Cardiac fibroblast (primary cell): ENCODE measurements around the gene CTSD.

ENCODE experiments used
- DNase-seq, 2 donors: peaks; one replicate each; pipeline versions ENCODE4 v3.0.0 to v3.0.0-alpha.2; 2010; ENCODE audit warnings: low read depth in 2 of 2
- H3K4me3 ChIP-seq, 2 donors: replicated peaks in 1 of 2; 1 replicate in 1 of 2; 2 replicates in 1 of 2; pipeline ENCODE4 v1.5.1; 2011; ENCODE audit warnings: low read depth in 2 of 2, low read length in 2 of 2, mild to moderate bottlenecking in 2 of 2, moderate library complexity in 1 of 2
- TF ChIP-seq, protein P1 (sequence below): IDR thresholded peaks from one replicate; pipeline ENCODE4 v1.5.1; 2011; ENCODE audit warnings: low read depth, mild to moderate bottlenecking, low read length, inconsistent platforms

CTSD gene

DNA sequence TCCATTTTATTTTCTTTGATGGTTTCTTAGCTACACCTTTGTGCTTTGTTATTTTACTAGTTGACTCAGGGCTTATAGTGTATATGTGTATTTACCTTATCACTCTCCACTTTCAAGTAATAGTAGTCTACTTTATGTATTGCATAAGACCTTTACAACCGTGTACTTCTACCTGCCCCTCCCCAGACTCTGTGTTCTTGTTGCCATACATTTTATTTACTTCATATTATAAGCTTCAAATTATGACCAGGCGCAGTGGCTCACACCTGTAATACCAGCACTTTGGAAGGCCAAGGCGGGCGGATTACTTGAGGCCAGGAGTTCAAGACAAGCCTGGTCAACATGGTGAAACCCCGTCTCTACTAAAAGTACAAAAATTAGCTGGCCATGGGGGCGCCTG lies 28.2 kb upstream of the CTSD start:
- no peak for DNase-seq
- TF ChIP-seq, protein P1, sequence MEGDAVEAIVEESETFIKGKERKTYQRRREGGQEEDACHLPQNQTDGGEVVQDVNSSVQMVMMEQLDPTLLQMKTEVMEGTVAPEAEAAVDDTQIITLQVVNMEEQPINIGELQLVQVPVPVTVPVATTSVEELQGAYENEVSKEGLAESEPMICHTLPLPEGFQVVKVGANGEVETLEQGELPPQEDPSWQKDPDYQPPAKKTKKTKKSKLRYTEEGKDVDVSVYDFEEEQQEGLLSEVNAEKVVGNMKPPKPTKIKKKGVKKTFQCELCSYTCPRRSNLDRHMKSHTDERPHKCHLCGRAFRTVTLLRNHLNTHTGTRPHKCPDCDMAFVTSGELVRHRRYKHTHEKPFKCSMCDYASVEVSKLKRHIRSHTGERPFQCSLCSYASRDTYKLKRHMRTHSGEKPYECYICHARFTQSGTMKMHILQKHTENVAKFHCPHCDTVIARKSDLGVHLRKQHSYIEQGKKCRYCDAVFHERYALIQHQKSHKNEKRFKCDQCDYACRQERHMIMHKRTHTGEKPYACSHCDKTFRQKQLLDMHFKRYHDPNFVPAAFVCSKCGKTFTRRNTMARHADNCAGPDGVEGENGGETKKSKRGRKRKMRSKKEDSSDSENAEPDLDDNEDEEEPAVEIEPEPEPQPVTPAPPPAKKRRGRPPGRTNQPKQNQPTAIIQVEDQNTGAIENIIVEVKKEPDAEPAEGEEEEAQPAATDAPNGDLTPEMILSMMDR = no peak
- no peak overlapping the region for H3K4me3 ChIP-seq

DNA sequence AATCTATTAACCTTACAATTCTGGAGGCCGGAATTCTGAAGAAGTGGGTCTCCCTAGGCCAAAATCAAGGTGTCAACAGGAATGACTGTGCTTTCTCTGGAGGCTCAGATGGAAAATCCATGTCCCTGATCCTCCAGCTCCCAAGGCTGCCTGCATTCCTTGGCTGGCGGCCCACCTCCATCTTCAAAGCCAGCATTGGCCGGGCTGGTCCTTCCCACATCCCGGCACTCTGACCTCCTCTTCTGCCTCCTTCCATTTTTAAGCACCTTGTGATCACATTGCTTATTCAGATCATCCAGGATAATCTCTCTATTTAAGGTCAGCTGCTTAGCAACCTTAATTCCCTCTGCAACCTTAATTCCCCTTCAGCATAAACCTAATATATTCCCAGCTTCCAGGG lies 22.7 kb upstream of the CTSD start:
- H3K4me3 ChIP-seq = no peak overlapping the region
- no peak for DNase-seq
- TF ChIP-seq, protein P1 = no peak

DNA sequence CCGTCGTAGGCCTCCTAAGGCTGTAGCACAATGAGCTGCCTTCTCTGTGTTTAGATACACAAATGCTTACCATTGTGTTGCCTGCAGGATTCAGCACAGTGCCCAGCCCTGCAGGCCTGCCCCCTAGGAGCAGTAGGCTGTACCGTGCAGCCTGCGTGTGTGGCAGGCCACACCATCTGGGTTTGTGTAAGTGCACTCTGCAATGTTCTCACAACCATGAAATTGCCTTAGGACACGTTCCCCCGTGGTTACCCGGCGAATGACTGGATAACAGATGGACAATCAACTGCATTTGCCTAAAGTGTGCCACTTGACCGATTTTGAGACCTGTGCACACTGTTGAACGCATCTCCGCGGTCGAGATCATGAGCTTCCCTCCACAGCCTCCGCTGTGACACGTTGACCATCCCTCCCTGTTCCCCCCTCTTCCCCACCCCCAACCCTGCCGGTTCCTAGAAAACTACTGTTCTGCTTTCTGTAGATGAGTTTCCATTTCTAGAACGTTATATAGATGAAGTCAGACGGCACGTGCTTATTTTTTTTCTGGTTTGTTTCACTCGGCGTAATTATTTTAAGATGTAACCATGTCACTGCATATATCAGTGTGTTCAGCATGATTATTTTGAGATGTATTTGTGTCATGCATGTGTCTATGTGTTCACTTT lies 22.2 kb upstream of the CTSD start:
- no peak overlapping the region for H3K4me3 ChIP-seq
- no peak for DNase-seq
- TF ChIP-seq, protein P1 = no peak

DNA sequence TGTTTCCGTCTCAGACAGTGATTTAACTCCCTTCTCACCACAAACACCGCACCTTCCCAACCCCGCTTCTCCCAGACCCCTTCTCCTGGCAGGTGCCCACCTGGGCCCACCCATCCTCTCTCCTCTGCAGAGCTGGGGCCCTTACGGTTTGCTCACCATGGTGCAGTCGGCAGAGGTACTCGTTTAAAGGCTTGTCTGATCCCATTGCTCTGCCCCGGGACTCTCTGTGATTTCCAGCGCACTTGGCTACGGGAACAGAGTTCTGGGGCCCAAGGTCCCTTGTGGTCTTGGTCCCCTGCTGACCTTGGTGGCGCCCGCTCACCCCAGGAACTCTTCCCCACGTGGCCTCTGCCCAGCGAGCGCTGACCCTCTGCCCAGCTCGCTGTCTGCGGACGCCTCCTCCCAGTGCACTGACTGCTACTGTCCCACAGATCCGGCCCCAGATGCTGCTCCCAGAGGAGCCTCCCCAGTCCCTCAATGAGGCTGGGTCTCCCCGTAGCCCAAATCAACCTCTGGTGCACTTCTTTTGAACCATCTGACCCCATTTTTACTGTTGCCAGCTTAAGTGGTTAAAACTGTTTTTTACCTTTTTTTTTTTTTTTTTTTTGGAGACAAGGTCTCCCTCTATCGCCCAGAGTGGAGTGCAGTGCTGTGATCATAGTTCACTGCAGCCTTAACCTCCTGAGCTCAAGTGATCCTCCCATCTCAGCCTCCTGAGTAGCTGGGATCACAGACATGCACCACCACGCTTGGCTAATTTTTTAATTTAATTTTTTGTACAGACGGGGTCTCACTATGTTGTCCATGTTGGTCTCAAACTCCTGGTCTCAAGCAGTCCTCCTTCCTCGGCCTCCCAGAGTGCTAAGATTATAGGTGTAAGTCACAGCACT lies 21.3 kb upstream of the CTSD start:
- TF ChIP-seq, protein P1 = no peak
- no peak for DNase-seq
- no peak overlapping the region for H3K4me3 ChIP-seq

DNA sequence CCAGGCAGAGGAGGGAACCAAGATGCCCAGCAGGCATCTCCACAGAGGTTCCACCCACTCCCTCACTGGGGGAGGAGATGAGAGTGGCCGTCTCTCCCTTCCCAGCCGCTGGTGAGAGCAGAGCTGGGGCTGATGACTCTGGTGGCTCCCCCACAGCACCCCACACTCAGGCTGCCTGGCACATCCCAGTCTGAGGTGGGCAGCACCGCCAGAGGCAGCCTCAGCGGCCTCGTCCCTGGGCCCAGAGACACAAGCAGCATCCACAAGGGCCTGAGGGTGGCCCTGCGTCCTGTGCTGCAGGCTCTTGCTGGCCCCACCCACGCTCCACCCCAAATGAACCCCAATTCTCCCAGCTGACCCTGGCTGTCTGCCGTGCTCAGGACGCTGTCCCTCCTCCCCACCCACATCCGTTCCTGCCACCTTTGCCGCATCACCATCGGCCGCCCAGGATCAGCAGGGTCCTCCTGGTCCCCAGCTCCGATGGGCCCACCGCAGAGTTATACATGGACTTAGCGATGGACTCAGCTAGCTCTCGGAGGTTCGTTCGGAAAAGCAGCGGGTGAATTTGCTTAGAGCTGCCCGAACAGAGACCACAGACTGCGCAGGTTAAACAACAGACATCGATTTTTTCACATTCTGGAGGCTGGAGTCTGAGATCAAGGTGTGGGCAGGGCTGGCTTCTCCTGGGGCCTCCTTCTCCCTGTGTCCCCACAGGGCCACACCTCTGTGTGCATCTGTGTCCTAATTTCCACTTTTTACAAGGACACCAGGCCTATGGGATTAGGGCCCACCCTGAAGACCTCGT lies 20.2 kb upstream of the CTSD start:
- H3K4me3 ChIP-seq = no peak overlapping the region
- TF ChIP-seq, protein P1 = no peak
- no peak for DNase-seq

DNA sequence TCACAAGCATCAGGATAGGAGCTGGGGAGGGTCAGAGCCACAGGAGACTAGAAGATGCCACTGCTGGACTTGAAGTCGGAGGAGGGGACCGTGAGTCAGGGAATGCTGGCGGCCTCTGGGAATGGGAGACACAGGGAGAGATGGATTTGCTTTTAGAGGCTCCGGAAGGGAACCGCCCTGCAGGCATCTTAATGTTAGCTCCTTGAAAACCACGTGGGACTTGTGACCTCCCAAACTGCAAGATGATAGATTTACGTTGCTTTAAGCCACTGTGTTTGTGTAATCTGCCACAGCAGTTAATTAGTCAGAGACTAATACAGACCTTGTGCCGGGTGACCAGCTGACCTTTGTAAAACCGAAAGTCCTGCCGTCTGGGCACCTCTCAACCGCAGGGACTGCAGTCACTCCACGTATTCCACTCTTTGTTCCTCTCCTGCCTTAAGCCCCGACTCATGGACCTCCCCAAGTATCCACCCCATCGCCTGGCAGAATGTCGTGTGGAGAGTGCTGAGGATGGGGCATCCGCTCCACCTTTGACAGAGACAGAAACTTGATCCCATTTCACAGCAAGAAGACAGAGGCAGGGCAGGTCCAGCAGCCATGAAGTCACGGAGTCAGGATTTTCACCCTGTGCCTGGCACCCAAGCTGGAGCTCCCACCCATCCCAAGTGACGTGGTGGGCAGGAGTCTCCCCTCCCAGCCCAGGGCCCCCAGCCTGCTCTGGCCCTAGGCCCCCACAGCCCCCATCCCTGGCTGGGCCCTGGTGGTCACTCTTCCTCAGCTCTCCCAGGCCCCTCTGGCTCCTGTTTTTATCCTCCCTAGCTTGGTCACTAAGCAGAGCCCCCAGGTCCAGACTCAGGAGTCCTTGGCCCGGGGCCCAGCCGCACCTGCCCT lies 19.4 kb upstream of the CTSD start:
- TF ChIP-seq, protein P1 = no peak
- peak in 1 of 2 donors; percentile 18 for DNase-seq
- H3K4me3 ChIP-seq = no peak overlapping the region
